Endothelial cell of umbilical vein (primary cell): ENCODE data around the gene MGST2.
"Not testable (repeated sequence)": the region's sequence is repeated elsewhere in the genome, so short reads cannot be mapped to it uniquely, and the experiment has no call there.

Experiments
- EZH2 ChIP-seq: IDR thresholded peaks from 2 replicates; pipeline ENCODE4 v1.6.1; 2012; ENCODE audit warnings: borderline replicate concordance, low read depth, mild to moderate bottlenecking, moderate library complexity, low read length, inconsistent platforms; ENCODE audit not compliant: severe bottlenecking
- FOS ChIP-seq: IDR thresholded peaks from 2 replicates; pipeline ENCODE4 v1.6.1; 2011; ENCODE audit warnings: mild to moderate bottlenecking, low read length, moderate library complexity, borderline replicate concordance; ENCODE audit not compliant: insufficient read depth
- GATA2 ChIP-seq: IDR thresholded peaks from 2 replicates; pipeline ENCODE4 v1.7.0; 2011; ENCODE audit warnings: low read depth, mild to moderate bottlenecking, moderate library complexity, mixed read lengths, low read length; ENCODE audit not compliant: insufficient read length, insufficient read depth
- JUN ChIP-seq: IDR thresholded peaks from 2 replicates; pipeline ENCODE4 v1.6.1; 2011; ENCODE audit warnings: borderline replicate concordance, low read depth; ENCODE audit not compliant: insufficient read length, insufficient read depth
- MYC ChIP-seq: IDR thresholded peaks from one replicate; pipeline ENCODE4 v1.6.1; 2011; ENCODE audit warnings: mild to moderate bottlenecking, low read depth, low read length
- POLR2A ChIP-seq: IDR thresholded peaks from 2 replicates; pipeline ENCODE4 v1.6.1; 2012; ENCODE audit warnings: low read depth, mild to moderate bottlenecking, control low read depth, low read length
- POLR2AphosphoS5 ChIP-seq: IDR thresholded peaks from 2 replicates; pipeline ENCODE4 v1.6.1; 2012; ENCODE audit warnings: low read depth, mild to moderate bottlenecking, control low read depth, low read length, moderate library complexity; ENCODE audit not compliant: insufficient read depth
- TF ChIP-seq, protein P1 (sequence below), 2 donors: IDR thresholded peaks; 1 replicate in 1 of 2; 2 replicates in 1 of 2; pipeline ENCODE4 v1.5.1; 2011; ENCODE audit warnings: low read length in 2 of 2, mild to moderate bottlenecking in 2 of 2, moderate library complexity in 2 of 2, control low read depth in 1 of 2, inconsistent platforms in 1 of 2, low read depth in 1 of 2; ENCODE audit not compliant: insufficient read depth in 1 of 2; ENCODE audit errors: extremely low read depth in 1 of 2
- TF ChIP-seq, protein P2 (sequence below): IDR thresholded peaks from 2 replicates; pipeline ENCODE4 v1.6.1; 2011; ENCODE audit not compliant: insufficient read depth, insufficient read length

DNA sequence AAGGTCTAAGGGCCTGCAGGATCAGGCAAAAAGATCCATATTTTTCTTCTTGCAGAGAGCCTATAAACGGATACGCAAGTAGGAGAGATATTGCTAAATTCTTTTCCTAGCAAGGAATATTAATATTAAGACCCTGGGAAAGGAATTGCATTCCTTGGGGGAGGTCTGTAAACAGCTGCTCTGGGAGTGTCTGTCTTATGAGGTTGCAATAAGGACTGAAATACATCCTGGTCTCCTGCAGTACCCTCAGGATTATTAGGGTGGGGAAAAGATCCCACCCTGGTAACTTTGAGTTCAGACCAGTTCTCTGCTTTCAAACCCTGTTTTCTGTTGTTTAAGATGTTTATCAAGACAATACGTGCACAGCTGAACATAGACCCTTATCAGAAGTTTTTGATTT lies 27.3 kb upstream of the MGST2 start:
- not testable (repeated sequence) for TF ChIP-seq EZH2, POLR2A, GATA2, JUN, POLR2AphosphoS5, FOS, MYC
- TF ChIP-seq, protein P1, sequence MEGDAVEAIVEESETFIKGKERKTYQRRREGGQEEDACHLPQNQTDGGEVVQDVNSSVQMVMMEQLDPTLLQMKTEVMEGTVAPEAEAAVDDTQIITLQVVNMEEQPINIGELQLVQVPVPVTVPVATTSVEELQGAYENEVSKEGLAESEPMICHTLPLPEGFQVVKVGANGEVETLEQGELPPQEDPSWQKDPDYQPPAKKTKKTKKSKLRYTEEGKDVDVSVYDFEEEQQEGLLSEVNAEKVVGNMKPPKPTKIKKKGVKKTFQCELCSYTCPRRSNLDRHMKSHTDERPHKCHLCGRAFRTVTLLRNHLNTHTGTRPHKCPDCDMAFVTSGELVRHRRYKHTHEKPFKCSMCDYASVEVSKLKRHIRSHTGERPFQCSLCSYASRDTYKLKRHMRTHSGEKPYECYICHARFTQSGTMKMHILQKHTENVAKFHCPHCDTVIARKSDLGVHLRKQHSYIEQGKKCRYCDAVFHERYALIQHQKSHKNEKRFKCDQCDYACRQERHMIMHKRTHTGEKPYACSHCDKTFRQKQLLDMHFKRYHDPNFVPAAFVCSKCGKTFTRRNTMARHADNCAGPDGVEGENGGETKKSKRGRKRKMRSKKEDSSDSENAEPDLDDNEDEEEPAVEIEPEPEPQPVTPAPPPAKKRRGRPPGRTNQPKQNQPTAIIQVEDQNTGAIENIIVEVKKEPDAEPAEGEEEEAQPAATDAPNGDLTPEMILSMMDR (IDR thresholded peaks at IDR 0.05; ENCODE audit: extremely low read depth in 1 of 2, insufficient read depth in 1 of 2, low read depth in 1 of 2, low read length in 2 of 2), result not testable (repeated sequence)
- TF ChIP-seq, protein P2, sequence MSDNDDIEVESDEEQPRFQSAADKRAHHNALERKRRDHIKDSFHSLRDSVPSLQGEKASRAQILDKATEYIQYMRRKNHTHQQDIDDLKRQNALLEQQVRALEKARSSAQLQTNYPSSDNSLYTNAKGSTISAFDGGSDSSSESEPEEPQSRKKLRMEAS, result not testable (repeated sequence)
